HUES64 (cell line): ENCODE results near the gene ZNF771.
"Not testable (repeated sequence)": the region's sequence is repeated elsewhere in the genome, so short reads cannot be mapped to it uniquely, and the experiment has no call there.

Experiments
- H3K27ac ChIP-seq: 2 replicates; pipeline ENCODE4 v1.7.0; 2013; ENCODE audit warnings: low read depth, low read length, inconsistent platforms
- H3K27me3 ChIP-seq: 2 replicates; pipeline ENCODE4 v1.6.1; 2013; ENCODE audit warnings: mild to moderate bottlenecking, low read length; ENCODE audit not compliant: insufficient read depth
- H3K36me3 ChIP-seq: 2 replicates; pipeline ENCODE4 v1.6.1; 2013; ENCODE audit warnings: mild to moderate bottlenecking, low read length; ENCODE audit not compliant: insufficient read depth
- H3K4me1 ChIP-seq: 2 replicates; pipeline ENCODE4 v1.6.1; 2013; ENCODE audit warnings: mild to moderate bottlenecking, low read length, moderate library complexity; ENCODE audit not compliant: insufficient read depth
- H3K4me3 ChIP-seq: 2 replicates; pipeline ENCODE4 v1.5.1; 2013; ENCODE audit warnings: mild to moderate bottlenecking, low read length, moderate library complexity
- H3K9ac ChIP-seq: 2 replicates; pipeline ENCODE4 v1.6.1; 2013; ENCODE audit warnings: mild to moderate bottlenecking, low read depth, low read length
- H3K9me3 ChIP-seq: 2 replicates; pipeline ENCODE4 v1.6.1; 2013; ENCODE audit warnings: low read depth, low read length; ENCODE audit not compliant: insufficient read depth
- WGBS: fragments of 150-250, 120-280 bp; methylation state at CpG from one replicate; pipeline ENCODE4 v1.1.7; 2013; ENCODE audit warnings: missing lambda C conversion rate; 5-methylcytosine and 5-hydroxymethylcytosine counted together

The ZNF771 gene

DNA sequence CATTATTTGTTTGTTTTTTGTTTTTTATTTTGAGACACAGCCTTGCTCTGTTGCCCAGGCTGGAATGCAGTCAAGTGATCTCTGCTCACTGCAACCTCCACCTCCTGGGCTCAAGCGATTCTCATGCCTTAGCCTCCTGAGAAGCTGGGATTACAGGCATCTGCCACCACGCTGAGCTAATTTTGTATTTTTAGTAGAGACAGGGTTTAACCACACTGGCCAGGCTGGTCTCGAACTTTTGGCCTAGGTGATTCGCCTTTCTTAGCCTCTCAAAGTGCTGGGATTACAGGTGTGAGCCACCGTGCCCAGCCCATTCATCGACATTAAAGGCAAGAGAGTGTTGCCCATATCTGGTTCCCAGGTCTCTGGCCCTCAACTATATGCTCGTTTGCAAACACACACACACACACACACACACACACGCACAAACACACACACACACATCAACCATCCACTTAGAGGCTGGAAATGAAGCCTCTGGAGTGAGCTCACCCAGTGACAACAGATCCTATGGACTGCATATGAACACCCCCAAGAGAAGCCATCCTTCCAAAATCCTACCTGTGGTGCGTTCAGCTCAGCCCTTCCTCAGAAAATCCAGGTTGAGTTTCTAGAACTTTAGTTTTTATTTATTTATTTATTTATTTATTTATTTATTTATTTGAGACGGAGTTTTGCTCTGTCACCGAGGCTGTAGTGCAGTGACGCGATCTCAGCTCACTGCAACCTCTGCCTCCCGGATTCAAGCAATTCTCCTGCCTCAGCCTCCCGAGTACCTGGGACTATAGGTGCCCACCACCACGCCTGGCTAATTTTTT is 50.5 kb downstream of the ZNF771 start:
- Histone ChIP-seq H3K27me3 (no peaks in the 10 kb centered on the region), H3K27ac (no peak overlapping the region), H3K36me3 (no peaks in the 10 kb centered on the region), H3K4me3 (no peak overlapping the region), H3K9ac (no peak overlapping the region), H3K9me3 (no peaks in the 10 kb centered on the region), H3K4me1 (no peaks in the 10 kb centered on the region)
- WGBS, result 90% methylated on average over 15 of the region's 16 CpGs

DNA sequence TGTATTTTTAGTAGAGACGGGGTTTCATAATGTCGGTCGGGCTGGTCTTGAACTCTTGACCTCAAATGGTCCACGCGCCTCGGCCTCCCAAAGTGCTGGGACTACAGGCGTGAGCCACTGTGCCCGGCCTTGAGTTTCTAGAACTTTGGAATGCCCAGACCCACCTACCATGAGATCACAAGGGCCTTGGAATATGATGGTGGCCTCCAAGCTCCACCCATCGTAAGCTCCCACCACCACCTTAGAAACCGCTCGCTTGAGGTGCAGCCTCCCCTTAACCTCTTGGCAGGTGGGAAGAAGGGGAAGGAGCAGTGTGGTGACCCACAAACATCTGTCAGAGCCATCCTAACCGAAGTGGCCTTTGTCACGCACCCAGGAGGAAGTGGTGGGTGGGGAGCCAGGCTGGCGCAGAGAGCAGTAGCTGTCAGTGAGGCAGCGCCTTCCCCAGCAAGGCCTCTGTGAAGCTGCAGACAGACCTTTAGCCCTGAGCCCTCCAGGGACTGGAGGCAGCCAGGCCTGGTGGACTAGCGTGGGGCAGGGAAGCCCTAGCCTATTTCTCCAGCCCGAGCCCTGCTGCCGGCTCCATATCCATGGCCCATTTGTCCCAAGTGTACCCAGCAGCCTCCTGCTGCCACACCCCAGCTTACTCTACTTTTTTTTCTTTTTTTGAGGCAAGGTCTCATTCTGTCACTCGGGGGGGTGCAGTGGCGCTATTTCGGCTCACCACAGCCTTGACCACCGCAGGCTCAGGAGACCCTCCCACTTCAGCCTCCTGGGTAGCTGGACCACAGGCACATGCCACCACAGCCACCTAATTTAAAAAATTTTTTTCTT is 51.4 kb downstream of the ZNF771 start:
- Histone ChIP-seq H3K4me3 (no peak overlapping the region), H3K9me3 (no peaks in the 10 kb centered on the region), H3K9ac (no peak overlapping the region), H3K4me1 (no peaks in the 10 kb centered on the region), H3K27ac (no peak overlapping the region), H3K27me3 (no peaks in the 10 kb centered on the region), H3K36me3 (no peaks in the 10 kb centered on the region)
- 91% methylated on average over 20 of the region's 22 CpGs for WGBS

DNA sequence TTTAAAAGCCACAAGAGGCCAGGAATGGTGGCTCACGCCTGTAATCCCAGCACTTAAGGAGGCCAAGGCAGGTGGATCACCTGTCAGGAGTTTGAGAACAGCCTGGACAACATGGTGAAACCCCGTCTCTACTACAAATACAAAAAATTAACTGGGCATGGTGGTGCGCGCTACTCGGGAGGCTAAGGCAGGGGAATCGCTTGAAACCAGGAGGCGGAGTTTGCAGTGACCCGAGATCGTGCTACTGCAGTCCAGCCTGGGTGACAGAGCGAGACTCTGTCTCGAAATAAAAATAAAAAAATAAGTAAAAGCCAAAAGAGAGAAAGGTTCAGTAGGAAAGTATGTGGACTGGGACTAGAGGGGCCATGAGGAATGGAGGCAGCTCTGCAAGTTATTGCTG is 52.0 kb downstream of the ZNF771 start:
- Histone ChIP-seq H3K27me3 (no peaks in the 10 kb centered on the region), H3K36me3 (no peaks in the 10 kb centered on the region), H3K27ac (no peak overlapping the region), H3K9me3 (no peaks in the 10 kb centered on the region), H3K9ac (no peak overlapping the region), H3K4me1 (no peaks in the 10 kb centered on the region), H3K4me3 (no peak overlapping the region)
- WGBS, result 94% methylated on average over 11 of the region's 11 CpGs

DNA sequence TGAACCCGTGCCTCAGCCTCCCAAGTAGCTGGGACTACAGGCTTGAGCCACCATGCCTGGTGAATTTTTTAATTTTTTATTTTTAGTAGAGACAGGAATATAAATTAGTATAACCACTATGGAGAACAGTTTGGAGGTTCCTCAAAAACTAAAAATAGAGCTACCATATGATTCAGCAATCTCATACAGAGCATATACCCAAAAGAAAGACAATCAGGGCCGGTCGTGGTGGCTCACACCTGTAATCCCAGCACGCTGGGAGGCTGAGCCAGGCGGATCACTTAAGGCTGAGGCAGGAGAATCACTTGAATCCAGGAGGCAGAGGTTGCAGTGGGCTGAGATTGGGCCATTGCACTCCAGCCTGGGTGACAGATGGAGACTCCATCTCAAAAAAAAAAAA is 54.0 kb downstream of the ZNF771 start:
- H3K9ac ChIP-seq, H3K27me3 ChIP-seq, H3K36me3 ChIP-seq, H3K4me3 ChIP-seq, H3K27ac ChIP-seq, H3K9me3 ChIP-seq, H3K4me1 ChIP-seq: not testable (repeated sequence)
- WGBS, result 94% methylated on average over 5 of the region's 5 CpGs

DNA sequence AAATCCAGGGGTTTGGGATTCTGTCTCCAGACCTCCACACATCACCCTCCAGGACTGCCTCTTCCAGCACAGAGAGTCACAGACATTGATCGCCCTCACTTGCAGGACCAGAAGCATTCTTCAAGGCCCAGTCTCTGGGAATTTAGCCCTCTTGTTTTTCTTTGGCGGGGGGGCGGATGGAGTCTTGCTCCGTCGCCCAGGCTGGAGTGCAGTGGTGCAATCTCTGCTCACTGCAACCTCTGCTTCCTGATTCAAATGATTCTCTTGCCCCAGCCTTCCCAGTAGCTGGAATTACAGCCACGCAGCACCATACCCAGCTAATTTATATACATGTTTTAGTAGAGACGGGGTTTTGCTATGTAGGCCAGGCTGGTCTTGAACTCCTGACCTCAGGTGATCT is 56.7 kb downstream of the ZNF771 start:
- Histone ChIP-seq H3K9ac (no peak overlapping the region), H3K27ac (no peak overlapping the region), H3K4me3 (no peak overlapping the region), H3K9me3 (no peaks in the 10 kb centered on the region), H3K27me3 (no peaks in the 10 kb centered on the region), H3K4me1 (no peaks in the 10 kb centered on the region), H3K36me3 (no peaks in the 10 kb centered on the region)
- WGBS, result 92% methylated on average over 7 of the region's 7 CpGs
